Neutrophil (primary cell): ENCODE measurements around the gene CAMTA1.
"Not testable (repeated sequence)": the region's sequence is repeated elsewhere in the genome, so short reads cannot be mapped to it uniquely, and the experiment has no call there.

Experiments used
- H3K27ac ChIP-seq: fragments of 200-600 bp; sonication (generic); 2 replicates; pipeline ENCODE4 v1.5.1; 2016; ENCODE audit warnings: mild to moderate bottlenecking, moderate library complexity
- H3K27me3 ChIP-seq: fragments of 200-600 bp; sonication (generic); 2 replicates; pipeline ENCODE4 v1.6.0; 2016; ENCODE audit warnings: mild to moderate bottlenecking
- H3K36me3 ChIP-seq: fragments of 200-600 bp; sonication (generic); 2 replicates; pipeline ENCODE4 v1.5.1; 2017
- H3K4me1 ChIP-seq, 2 experiments: fragments of 200-600 bp in 1 of 2; sonication (generic) in 1 of 2; 1 replicate in 1 of 2; 2 replicates in 1 of 2; pipeline versions ENCODE4 v1.5.1 to v1.6.1; 2013 to 2016; ENCODE audit warnings: low read depth in 1 of 2, low read length in 1 of 2, mild to moderate bottlenecking in 1 of 2, moderate library complexity in 1 of 2; ENCODE audit not compliant: control insufficient read depth in 1 of 2, insufficient read depth in 1 of 2
- H3K4me3 ChIP-seq, 2 experiments: fragments of 200-600 bp in 1 of 2; sonication (generic) in 1 of 2; 1 replicate in 1 of 2; 2 replicates in 1 of 2; pipeline ENCODE4 v1.5.1; 2013 to 2016; ENCODE audit warnings: low read depth in 1 of 2, low read length in 1 of 2, mild to moderate bottlenecking in 1 of 2, moderate library complexity in 1 of 2
- H3K9me3 ChIP-seq: fragments of 200-600 bp; sonication (generic); 2 replicates; pipeline ENCODE4 v1.5.1; 2016
- TF ChIP-seq, protein P1 (sequence below): fragments of 200-600 bp; sonication (generic); IDR thresholded peaks from 2 replicates; pipeline ENCODE4 v1.5.1; 2016; ENCODE audit warnings: antibody characterized with exemption

Gene CAMTA1

DNA sequence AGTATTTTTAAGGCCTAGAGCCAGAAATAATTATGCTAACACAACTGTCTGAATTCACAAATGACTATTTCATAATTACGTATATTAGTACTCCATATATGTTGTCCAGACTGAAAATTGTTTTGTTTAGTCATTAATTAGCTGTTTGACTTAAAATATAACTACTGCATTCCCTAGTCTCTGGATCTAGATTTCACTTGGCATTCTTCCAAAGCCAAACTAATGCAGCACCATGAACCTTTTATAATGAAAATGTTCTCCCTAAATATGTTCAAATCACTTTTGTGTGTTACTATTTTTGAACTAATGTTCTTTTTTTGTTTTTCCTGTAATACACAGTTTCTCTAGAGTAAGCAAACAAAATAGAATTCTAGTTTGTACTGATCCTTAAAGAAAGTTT lies 46.1 kb downstream of the CAMTA1 start:
- no peak overlapping the region for H3K4me3 ChIP-seq
- H3K4me1 ChIP-seq, result no peaks in the 10 kb centered on the region
- TF ChIP-seq, protein P1, sequence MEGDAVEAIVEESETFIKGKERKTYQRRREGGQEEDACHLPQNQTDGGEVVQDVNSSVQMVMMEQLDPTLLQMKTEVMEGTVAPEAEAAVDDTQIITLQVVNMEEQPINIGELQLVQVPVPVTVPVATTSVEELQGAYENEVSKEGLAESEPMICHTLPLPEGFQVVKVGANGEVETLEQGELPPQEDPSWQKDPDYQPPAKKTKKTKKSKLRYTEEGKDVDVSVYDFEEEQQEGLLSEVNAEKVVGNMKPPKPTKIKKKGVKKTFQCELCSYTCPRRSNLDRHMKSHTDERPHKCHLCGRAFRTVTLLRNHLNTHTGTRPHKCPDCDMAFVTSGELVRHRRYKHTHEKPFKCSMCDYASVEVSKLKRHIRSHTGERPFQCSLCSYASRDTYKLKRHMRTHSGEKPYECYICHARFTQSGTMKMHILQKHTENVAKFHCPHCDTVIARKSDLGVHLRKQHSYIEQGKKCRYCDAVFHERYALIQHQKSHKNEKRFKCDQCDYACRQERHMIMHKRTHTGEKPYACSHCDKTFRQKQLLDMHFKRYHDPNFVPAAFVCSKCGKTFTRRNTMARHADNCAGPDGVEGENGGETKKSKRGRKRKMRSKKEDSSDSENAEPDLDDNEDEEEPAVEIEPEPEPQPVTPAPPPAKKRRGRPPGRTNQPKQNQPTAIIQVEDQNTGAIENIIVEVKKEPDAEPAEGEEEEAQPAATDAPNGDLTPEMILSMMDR, result no peak
- H3K36me3 ChIP-seq, result no peaks in the 10 kb centered on the region
- H3K27me3 ChIP-seq, result no peaks in the 10 kb centered on the region
- no peaks in the 10 kb centered on the region for H3K9me3 ChIP-seq
- H3K27ac ChIP-seq, result no peak overlapping the region

DNA sequence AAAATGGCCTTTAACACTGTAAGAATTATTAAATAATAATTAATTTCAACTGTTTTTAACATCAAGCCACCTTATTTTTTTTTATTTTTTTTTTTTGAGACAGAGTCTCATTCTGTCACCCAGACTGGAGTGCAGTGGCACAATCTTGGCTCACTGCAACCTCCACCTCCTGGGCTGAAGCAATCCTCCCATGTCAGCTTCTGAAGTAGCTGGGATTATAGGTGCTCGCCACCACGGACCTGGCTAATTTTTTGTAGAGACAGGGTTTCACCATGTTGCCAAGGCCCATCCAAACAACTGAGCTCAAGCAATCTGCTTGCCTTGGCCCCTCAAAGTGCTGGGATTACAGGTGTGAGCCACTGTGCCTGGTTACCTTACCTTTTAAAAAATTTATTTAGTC lies 46.8 kb downstream of the CAMTA1 start:
- H3K36me3 ChIP-seq, H3K27ac ChIP-seq, H3K4me1 ChIP-seq, H3K27me3 ChIP-seq, H3K9me3 ChIP-seq, H3K4me3 ChIP-seq: not testable (repeated sequence)

DNA sequence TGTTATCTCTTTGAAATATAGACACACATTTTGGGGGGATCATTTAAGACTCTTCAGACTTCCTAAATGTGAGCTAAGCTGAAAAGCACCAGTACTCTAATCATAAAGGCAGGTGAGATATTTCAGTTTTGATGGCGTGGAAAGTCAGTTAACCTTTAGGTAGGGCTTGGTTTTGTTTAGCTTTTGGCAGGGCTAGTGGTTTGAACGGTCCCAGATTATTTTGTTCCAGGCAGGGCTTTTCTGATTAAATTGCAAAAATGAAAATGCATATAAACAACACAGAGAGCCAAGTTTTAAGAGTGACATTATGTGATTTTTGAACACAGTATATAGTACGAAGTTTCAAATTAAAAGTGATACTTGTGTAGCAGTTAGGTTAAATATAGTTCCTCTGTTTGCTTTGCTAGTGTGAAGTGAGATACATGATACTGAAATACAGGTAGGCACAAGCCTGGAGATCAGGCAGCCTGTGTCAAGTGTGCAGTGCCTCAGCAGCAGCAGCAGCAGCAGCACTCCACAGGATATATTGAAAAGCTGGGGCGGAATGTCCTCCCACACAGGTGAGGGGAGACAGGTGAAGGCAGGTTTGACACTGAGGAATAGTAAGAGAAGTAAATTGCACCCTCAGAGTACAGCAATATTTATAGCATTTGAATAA lies 47.4 kb downstream of the CAMTA1 start:
- Histone ChIP-seq H3K36me3 (no peaks in the 10 kb centered on the region), H3K27ac (no peak overlapping the region)
- TF ChIP-seq, protein P1, result no peak

DNA sequence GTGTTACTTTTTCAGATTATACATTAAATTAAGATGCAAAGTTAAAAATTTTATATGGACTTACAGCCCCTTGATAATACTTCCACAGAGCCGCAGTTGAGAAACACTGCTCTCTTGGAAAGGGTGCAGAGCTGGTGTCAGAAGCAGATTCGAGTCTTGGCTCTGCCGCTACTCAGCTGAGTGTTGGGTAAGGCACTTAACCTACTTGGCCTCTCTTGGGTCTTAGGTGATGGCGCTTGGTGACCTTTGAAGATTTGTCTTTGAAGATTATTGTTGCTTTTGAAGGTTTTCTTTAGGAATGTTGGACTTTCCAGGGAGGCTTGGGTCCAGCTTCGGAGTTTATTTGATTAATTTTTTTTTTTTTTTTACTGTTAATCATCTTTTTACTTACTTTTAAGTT lies 48.5 kb downstream of the CAMTA1 start:
- TF ChIP-seq, protein P1, result no peak

More for the DNA sequence above, 47.4 kb downstream of the CAMTA1 start:
- Histone ChIP-seq H3K27me3 (no peaks in the 10 kb centered on the region), H3K4me1 (no peaks in the 10 kb centered on the region), H3K9me3 (no peaks in the 10 kb centered on the region), H3K4me3 (no peak overlapping the region)

DNA sequence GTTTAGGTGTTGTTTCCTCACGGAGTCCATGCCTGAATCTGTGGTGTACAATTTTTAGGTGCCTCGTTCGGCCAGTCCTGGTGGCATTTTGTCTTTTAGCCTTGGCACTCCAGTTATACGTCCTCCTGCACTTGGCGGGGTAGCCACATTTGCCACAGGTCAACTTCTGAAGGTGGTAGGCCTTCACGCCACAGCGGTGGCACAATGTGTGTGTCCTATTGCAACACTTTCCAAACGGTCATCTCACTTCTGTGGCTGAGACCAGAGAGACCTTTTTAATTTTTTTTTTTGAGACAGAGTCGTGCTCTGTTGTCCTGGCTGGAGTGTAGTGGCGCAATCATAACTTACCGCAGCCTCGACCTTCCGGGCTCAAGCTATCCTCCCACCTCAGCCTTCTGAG lies 49.1 kb downstream of the CAMTA1 start:
- H3K9me3 ChIP-seq, result no peaks in the 10 kb centered on the region
- H3K27ac ChIP-seq, result no peak overlapping the region
- no peaks in the 10 kb centered on the region for H3K27me3 ChIP-seq
- H3K4me1 ChIP-seq, result no peaks in the 10 kb centered on the region
- H3K36me3 ChIP-seq, result no peaks in the 10 kb centered on the region
- no peak overlapping the region for H3K4me3 ChIP-seq
- TF ChIP-seq, protein P1, result no peak

More for the DNA sequence above, 48.5 kb downstream of the CAMTA1 start:
- no peak overlapping the region for H3K4me3 ChIP-seq
- H3K9me3 ChIP-seq, result no peaks in the 10 kb centered on the region
- no peaks in the 10 kb centered on the region for H3K36me3 ChIP-seq
- H3K27ac ChIP-seq, result no peak overlapping the region
- no peaks in the 10 kb centered on the region for H3K4me1 ChIP-seq
- H3K27me3 ChIP-seq, result no peaks in the 10 kb centered on the region

DNA sequence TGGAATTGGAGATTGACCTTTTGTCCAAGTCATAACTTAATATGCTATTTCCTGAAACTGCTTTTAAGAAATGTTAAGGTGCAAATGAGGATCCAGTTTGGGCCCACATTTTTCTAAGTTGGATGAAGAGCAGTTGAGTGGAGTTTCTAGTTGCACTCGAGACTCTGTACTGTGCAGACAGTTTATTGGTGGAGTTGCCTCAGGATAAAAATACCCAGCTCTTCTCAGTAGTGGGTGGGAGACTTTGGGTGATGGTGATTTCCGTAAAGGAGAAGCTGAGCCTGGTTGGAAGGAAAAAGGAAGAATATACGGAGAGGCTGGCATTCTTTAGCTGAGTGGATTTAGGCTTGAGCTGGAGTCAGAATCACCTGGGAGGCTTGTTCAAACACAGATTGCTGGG lies 49.9 kb downstream of the CAMTA1 start:
- Histone ChIP-seq H3K9me3 (no peaks in the 10 kb centered on the region), H3K36me3 (no peaks in the 10 kb centered on the region), H3K27me3 (no peaks in the 10 kb centered on the region), H3K4me1 (no peaks in the 10 kb centered on the region), H3K27ac (no peak overlapping the region), H3K4me3 (no peak overlapping the region)
- TF ChIP-seq, protein P1, result no peak
